Endothelial cell of umbilical vein (primary cell): ENCODE results near the gene TMEM181. TPM values are rescaled to one million over a fixed set of nuclear protein-coding genes. Genes with fewer than 3 reads are reported as not detected.

Source experiments
- BruUV-seq: library from RNA; stranded (reverse); fragments of 400-500 nt; replicated peaks from 2 replicates; lab custom pipeline; 2021; lab: Mats Ljungman, UMichigan
- CTCF ChIA-PET: fragments of 300-600, 350-600 bp; sonication (Branson Sonifier 250); formaldehyde crosslinking; loops from one replicate; lab custom pipeline; 2021; ENCODE audit warnings: antibody characterized with exemption, inconsistent platforms; lab: Charles Lee
- POLR2A ChIA-PET: fragments of 300-600, 350-600 bp; sonication (Branson Sonifier 250); formaldehyde crosslinking; loops from one replicate; lab custom pipeline; 2021; ENCODE audit warnings: antibody characterized with exemption, inconsistent platforms; lab: Charles Lee
- DNase-seq: peaks from one replicate; pipeline ENCODE4 v3.0.0-alpha.2; 2011; ENCODE audit warnings: low read depth, low spot score
- FAIRE-seq: peaks from 2 replicates; lab custom pipeline; 2011; peaks lifted over from hg19 to GRCh38; lab: Jason Lieb, UNC
- H2AFZ ChIP-seq: 2 replicates; pipeline ENCODE4 v1.6.0; 2012; ENCODE audit warnings: low read depth, low read length, control low read depth, inconsistent platforms
- H3K27ac ChIP-seq: 2 replicates; pipeline ENCODE4 v1.5.1; 2011; ENCODE audit warnings: low read depth, mild to moderate bottlenecking, control low read depth, low read length, moderate library complexity; ENCODE audit not compliant: insufficient read depth
- H3K27me3 ChIP-seq, 2 experiments: 2 replicates each; pipeline versions ENCODE4 v1.6.0 to v1.6.1; 2011; ENCODE audit warnings: low read length in 2 of 2, mixed read lengths in 1 of 2; ENCODE audit not compliant: control insufficient read depth in 2 of 2, insufficient read depth in 2 of 2
- H3K36me3 ChIP-seq, 2 experiments: 2 replicates in 1 of 2; 3 replicates in 1 of 2; pipeline ENCODE4 v1.5.1; 2011; ENCODE audit warnings: low read length in 2 of 2, mild to moderate bottlenecking in 1 of 2, moderate library complexity in 1 of 2; ENCODE audit not compliant: control insufficient read depth in 2 of 2, insufficient read depth in 2 of 2; ENCODE audit errors: extremely low read depth in 1 of 2
- H3K4me1 ChIP-seq: 3 replicates; pipeline ENCODE4 v1.5.1; 2011; ENCODE audit warnings: mild to moderate bottlenecking, low read length; ENCODE audit not compliant: control insufficient read depth, insufficient read depth; ENCODE audit errors: extremely low read depth
- H3K4me2 ChIP-seq: 2 replicates; pipeline ENCODE4 v1.6.1; 2011; ENCODE audit warnings: low read length, control low read depth, mixed read lengths; ENCODE audit not compliant: insufficient read depth
- H3K4me3 ChIP-seq, 3 experiments: fragments of 200-600 bp in 1 of 3; sonication (generic), shearing (Covaris generic) in 1 of 3; replicated peaks in 1 of 3; 2 replicates each; pipeline ENCODE4 v1.5.1; 2011 to 2016; ENCODE audit warnings: control low read depth in 3 of 3, low read length in 3 of 3, mild to moderate bottlenecking in 2 of 3, inconsistent platforms in 1 of 3, low read depth in 1 of 3, moderate library complexity in 1 of 3; ENCODE audit not compliant: insufficient read depth in 1 of 3
- H3K79me2 ChIP-seq: 2 replicates; pipeline ENCODE4 v1.6.0; 2012; ENCODE audit warnings: low read length, inconsistent platforms; ENCODE audit not compliant: control insufficient read depth, insufficient read depth
- H3K9ac ChIP-seq: replicated peaks from 2 replicates; pipeline ENCODE3; 2011; ENCODE audit warnings: low read length, control low read depth; ENCODE audit not compliant: insufficient read depth; ENCODE audit errors: extremely low read depth
- H3K9me1 ChIP-seq: replicated peaks from 3 replicates; pipeline ENCODE4 v1.6.0; 2011; ENCODE audit warnings: mild to moderate bottlenecking, low read length; ENCODE audit not compliant: control insufficient read depth, insufficient read depth; ENCODE audit errors: extremely low read depth
- H3K9me3 ChIP-seq: replicated peaks from 2 replicates; pipeline ENCODE4 v1.5.1; 2012; ENCODE audit warnings: low read length, inconsistent platforms; ENCODE audit not compliant: control insufficient read depth, insufficient read depth
- H4K20me1 ChIP-seq: replicated peaks from 2 replicates; pipeline ENCODE3; 2011; ENCODE audit warnings: mild to moderate bottlenecking, low read length; ENCODE audit not compliant: control insufficient read depth, insufficient read depth; ENCODE audit errors: extremely low read depth
- CTCF ChIP-seq, 2 donors: IDR thresholded peaks; 1 replicate in 1 of 2; 2 replicates in 1 of 2; pipeline ENCODE4 v1.5.1; 2011; ENCODE audit warnings: low read length in 2 of 2, mild to moderate bottlenecking in 2 of 2, moderate library complexity in 2 of 2, control low read depth in 1 of 2, inconsistent platforms in 1 of 2, low read depth in 1 of 2; ENCODE audit not compliant: insufficient read depth in 1 of 2; ENCODE audit errors: extremely low read depth in 1 of 2
- EZH2 ChIP-seq: IDR thresholded peaks from 2 replicates; pipeline ENCODE4 v1.6.1; 2012; ENCODE audit warnings: borderline replicate concordance, low read depth, mild to moderate bottlenecking, moderate library complexity, low read length, inconsistent platforms; ENCODE audit not compliant: severe bottlenecking
- FOS ChIP-seq: IDR thresholded peaks from 2 replicates; pipeline ENCODE4 v1.6.1; 2011; ENCODE audit warnings: mild to moderate bottlenecking, low read length, moderate library complexity, borderline replicate concordance; ENCODE audit not compliant: insufficient read depth
- GATA2 ChIP-seq: IDR thresholded peaks from 2 replicates; pipeline ENCODE4 v1.7.0; 2011; ENCODE audit warnings: low read depth, mild to moderate bottlenecking, moderate library complexity, mixed read lengths, low read length; ENCODE audit not compliant: insufficient read length, insufficient read depth
- JUN ChIP-seq: IDR thresholded peaks from 2 replicates; pipeline ENCODE4 v1.6.1; 2011; ENCODE audit warnings: borderline replicate concordance, low read depth; ENCODE audit not compliant: insufficient read length, insufficient read depth
- MYC ChIP-seq: IDR thresholded peaks from one replicate; pipeline ENCODE4 v1.6.1; 2011; ENCODE audit warnings: mild to moderate bottlenecking, low read depth, low read length
- POLR2A ChIP-seq: IDR thresholded peaks from 2 replicates; pipeline ENCODE4 v1.6.1; 2012; ENCODE audit warnings: low read depth, mild to moderate bottlenecking, control low read depth, low read length
- POLR2AphosphoS5 ChIP-seq: IDR thresholded peaks from 2 replicates; pipeline ENCODE4 v1.6.1; 2012; ENCODE audit warnings: low read depth, mild to moderate bottlenecking, control low read depth, low read length, moderate library complexity; ENCODE audit not compliant: insufficient read depth
- dilution Hi-C: fragments of 300-500 bp; cut with MboI; formaldehyde crosslinking; loops from one replicate; pipeline ENCODE4 v1.15.0; 2019; ENCODE audit warnings: low sequenced_read_pairs; ENCODE audit not compliant: extremely low pct_ligation_motif_present
- intact Hi-C: fragments of 100-400 bp; cut with micrococcal nuclease; formaldehyde crosslinking; loops from one replicate; pipeline ENCODE4 v1.10.0; 2022
- polyA plus RNA-seq, 4 experiments: library from polyadenylated mRNA; depleted of rRNA in 3 of 4; stranded (reverse) in 3 of 4; unstranded in 1 of 4; fragments of >200 nt; gene quantifications; 2 replicates each; pipeline versions ENCODE4 v1.2.1 to v1.2.3, GENCODE V29; 2011 to 2012; ENCODE audit warnings: missing spikeins in 1 of 4
- total RNA-seq: library from RNA; stranded (reverse); gene quantifications from 2 replicates; pipeline ENCODE4 v1.2.3, GENCODE V29; 2021
- TF ChIP-seq, protein P1 (sequence below): IDR thresholded peaks from 2 replicates; pipeline ENCODE4 v1.6.1; 2011; ENCODE audit not compliant: insufficient read depth, insufficient read length

The TMEM181 gene
- total and polyA plus RNA-seq, 2 donors (not counting 3 experiments of a cell fraction or from before 2014, with no cell fraction given), result 21.7 to 33.5 TPM

- Histone ChIP-seq H3K36me3 (no peaks in the 10 kb centered on the region), H3K4me2 (peak overlapping the region; percentile 81), H4K20me1 (no peaks in the 10 kb centered on the region), H3K4me1 (peaks cover 7% of the 10 kb centered on the region), H3K27ac (no peak overlapping the region), H3K4me3 (peak overlapping the region; percentile 32 to 42 (median 39)), H3K27me3 (peaks cover 22 to 45% of the 10 kb centered on the region in 2 experiments), H3K9me3 (no peaks in the 10 kb centered on the region), H2AFZ (peak overlapping the region; percentile 41), H3K9me1 (no peaks in the 10 kb centered on the region), H3K79me2 (no peaks in the 10 kb centered on the region), H3K9ac (no peak overlapping the region)
- FAIRE-seq, result peak; percentile 76
- dilution Hi-C loops, result no loop called here
- ChIA-PET POLR2A (no interaction called here), CTCF (interaction anchor here (0.7 to 2.4 kb wide), 5 partner anchors 11 to 322 kb away, joined by 3 to 12 read pairs (median 5); no protein-coding TSS in a partner anchor)
- no peak for TF ChIP-seq POLR2AphosphoS5
- no peak for TF ChIP-seq JUN
- TF ChIP-seq, protein P1, sequence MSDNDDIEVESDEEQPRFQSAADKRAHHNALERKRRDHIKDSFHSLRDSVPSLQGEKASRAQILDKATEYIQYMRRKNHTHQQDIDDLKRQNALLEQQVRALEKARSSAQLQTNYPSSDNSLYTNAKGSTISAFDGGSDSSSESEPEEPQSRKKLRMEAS, result no peak
- TF ChIP-seq GATA2, result no peak
- TF ChIP-seq EZH2, result no peak
- no peak for TF ChIP-seq POLR2A
- no peak for TF ChIP-seq MYC
- no peak for TF ChIP-seq FOS
- TF ChIP-seq CTCF (IDR thresholded peaks at IDR 0.05; ENCODE audit: extremely low read depth in 1 of 2, insufficient read depth in 1 of 2, low read depth in 1 of 2, low read length in 2 of 2), result no peak
- peak; percentile 64 for DNase-seq
- BruUV-seq, result no TSS peak
- intact Hi-C loops, result loop anchor here (1.0 kb wide), 1 partner anchor 19 kb away; no protein-coding TSS in a partner anchor
Measured at GRCh38 chr6:158536084-158536890, 23.6 kb upstream of the TMEM181 start.
